Spleen (tissue), 7 donors: Measurements from ENCODE around the gene EVA1A.

Experiments
- POLR2A ChIP-seq, 3 donors: fragments of 450-650 bp; IDR thresholded peaks; one replicate each; pipeline ENCODE4 v1.5.1; 2017; ENCODE audit warnings: antibody characterized with exemption in 3 of 3, mild to moderate bottlenecking in 1 of 3
- TF ChIP-seq, protein P1 (sequence below), 11 experiments: fragments of 200-600 bp in 7 of 11; fragments of 450-650 bp in 4 of 11; sonication (generic) in 4 of 11; IDR thresholded peaks in 8 of 11; conservative IDR thresholded peaks in 3 of 11; 1 replicate in 7 of 11; 2 replicates in 4 of 11; pipeline versions ENCODE4 v1.4.0 to v1.8.0; 2016 to 2021; ENCODE audit warnings: antibody characterized with exemption in 11 of 11, inconsistent platforms in 4 of 11, mild to moderate bottlenecking in 1 of 11
- donor health status: DM: no; HTN: no; CAD: no; lungs with moderate emphysema.
- donor health status: DM: no; HTN: no; CAD: no.
- donor health status: DM: no; HTN: no; CAD: no.

DNA sequence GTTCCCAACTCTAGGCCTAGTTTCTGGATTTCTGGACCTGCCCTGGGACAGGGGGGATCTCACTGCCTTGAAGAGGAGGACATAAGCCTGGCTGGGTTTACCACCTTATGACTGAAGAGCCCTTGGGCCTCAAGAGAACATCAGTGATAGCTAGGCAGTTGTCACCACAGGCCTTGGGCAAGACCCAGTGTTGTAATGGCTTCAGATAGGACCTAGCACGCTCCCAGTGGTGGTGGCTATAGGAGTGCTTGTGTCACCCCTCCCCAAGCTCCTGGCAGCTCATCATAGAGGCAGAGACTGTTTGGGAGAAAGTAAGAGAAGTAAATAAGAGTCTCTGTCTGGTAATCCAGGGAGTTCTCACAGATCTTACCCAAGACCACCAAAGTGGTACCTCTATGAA lies 19.4 kb upstream of the EVA1A start:
- TF ChIP-seq POLR2A (IDR thresholded peaks at IDR 0.05): no peak
- TF ChIP-seq, protein P1, sequence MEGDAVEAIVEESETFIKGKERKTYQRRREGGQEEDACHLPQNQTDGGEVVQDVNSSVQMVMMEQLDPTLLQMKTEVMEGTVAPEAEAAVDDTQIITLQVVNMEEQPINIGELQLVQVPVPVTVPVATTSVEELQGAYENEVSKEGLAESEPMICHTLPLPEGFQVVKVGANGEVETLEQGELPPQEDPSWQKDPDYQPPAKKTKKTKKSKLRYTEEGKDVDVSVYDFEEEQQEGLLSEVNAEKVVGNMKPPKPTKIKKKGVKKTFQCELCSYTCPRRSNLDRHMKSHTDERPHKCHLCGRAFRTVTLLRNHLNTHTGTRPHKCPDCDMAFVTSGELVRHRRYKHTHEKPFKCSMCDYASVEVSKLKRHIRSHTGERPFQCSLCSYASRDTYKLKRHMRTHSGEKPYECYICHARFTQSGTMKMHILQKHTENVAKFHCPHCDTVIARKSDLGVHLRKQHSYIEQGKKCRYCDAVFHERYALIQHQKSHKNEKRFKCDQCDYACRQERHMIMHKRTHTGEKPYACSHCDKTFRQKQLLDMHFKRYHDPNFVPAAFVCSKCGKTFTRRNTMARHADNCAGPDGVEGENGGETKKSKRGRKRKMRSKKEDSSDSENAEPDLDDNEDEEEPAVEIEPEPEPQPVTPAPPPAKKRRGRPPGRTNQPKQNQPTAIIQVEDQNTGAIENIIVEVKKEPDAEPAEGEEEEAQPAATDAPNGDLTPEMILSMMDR (IDR thresholded peaks at IDR 0.05 in 8 of 11, conservative IDR thresholded peaks at IDR 0.05 in 3 of 11): no peak
